Liver (tissue), 3 donors: Measurements from ENCODE around the gene AMBRA1.

Experiments used
- ATF3 ChIP-seq: IDR thresholded peaks from 2 replicates; pipeline ENCODE4 v1.6.1; 2016; ENCODE audit warnings: antibody characterized with exemption
- CTCF ChIP-seq: fragments of 150-350 bp; IDR thresholded peaks from 2 replicates; pipeline ENCODE4 v1.5.1; 2017; ENCODE audit warnings: improper control_type of control experiment, low read depth, low read length; ENCODE audit not compliant: missing input control
- FOXA2 ChIP-seq: IDR thresholded peaks from 2 replicates; pipeline ENCODE4 v1.6.1; 2016; ENCODE audit warnings: antibody characterized with exemption
- HNF4A ChIP-seq, 2 donors: conservative IDR thresholded peaks; 2 replicates each; pipeline ENCODE4 v1.6.1; 2016; ENCODE audit warnings: antibody characterized with exemption in 2 of 2, mild to moderate bottlenecking in 2 of 2
- RAD21 ChIP-seq, 2 donors: IDR thresholded peaks; 2 replicates each; pipeline ENCODE4 v1.6.1; 2016; ENCODE audit warnings: antibody characterized with exemption in 2 of 2, mild to moderate bottlenecking in 2 of 2
- RXRA ChIP-seq, 2 donors: IDR thresholded peaks; 2 replicates each; pipeline ENCODE4 v1.6.1; 2017 to 2018; ENCODE audit warnings: antibody characterized with exemption in 2 of 2, mild to moderate bottlenecking in 1 of 2
- SP1 ChIP-seq: IDR thresholded peaks from 2 replicates; pipeline ENCODE4 v1.6.1; 2018; ENCODE audit warnings: antibody characterized with exemption, mild to moderate bottlenecking
- YY1 ChIP-seq: IDR thresholded peaks from 2 replicates; pipeline ENCODE4 v1.6.1; 2016; ENCODE audit warnings: antibody characterized with exemption, mild to moderate bottlenecking
- TF ChIP-seq, protein P1 (sequence below): IDR thresholded peaks from 2 replicates; pipeline ENCODE4 v1.6.1; 2016; ENCODE audit warnings: antibody characterized with exemption
- TF ChIP-seq, protein P2 (sequence below): IDR thresholded peaks from 2 replicates; pipeline ENCODE4 v1.6.1; 2016; ENCODE audit warnings: antibody characterized with exemption, mild to moderate bottlenecking
- TF ChIP-seq, protein P3 (sequence below): IDR thresholded peaks from 2 replicates; pipeline ENCODE4 v1.6.1; 2016; ENCODE audit warnings: antibody characterized with exemption
- donor health status: healthy.
- donor health status: healthy.

DNA sequence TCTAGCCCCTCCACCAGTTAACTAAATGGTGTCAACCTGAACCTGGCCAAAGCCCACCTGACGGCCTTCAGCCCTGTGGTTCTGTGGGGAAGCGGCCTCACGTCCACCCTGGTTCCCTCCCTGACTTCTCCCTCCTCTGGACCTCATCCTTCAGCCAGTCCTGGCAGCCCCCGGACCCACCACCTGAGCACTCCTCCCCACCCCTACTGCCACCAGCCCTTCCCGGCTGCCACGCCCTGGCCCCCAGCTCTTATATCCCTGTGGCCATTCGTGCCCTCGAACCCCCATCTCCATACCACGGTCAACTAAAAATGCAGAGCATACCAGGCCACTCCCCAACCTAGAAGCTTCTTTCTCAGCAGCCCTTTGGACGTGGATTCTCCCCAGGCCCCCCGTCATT is 216.5 kb downstream of the AMBRA1 start:
- TF ChIP-seq, protein P1, sequence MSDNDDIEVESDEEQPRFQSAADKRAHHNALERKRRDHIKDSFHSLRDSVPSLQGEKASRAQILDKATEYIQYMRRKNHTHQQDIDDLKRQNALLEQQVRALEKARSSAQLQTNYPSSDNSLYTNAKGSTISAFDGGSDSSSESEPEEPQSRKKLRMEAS = no peak
- TF ChIP-seq YY1 (no peak), CTCF (no peak), ATF3 (no peak), RAD21 (IDR thresholded peaks at IDR 0.05) (no peak), HNF4A (conservative IDR thresholded peaks at IDR 0.05) (no peak), SP1 (no peak), FOXA2 (no peak), RXRA (IDR thresholded peaks at IDR 0.05) (no peak)
- TF ChIP-seq, protein P2, sequence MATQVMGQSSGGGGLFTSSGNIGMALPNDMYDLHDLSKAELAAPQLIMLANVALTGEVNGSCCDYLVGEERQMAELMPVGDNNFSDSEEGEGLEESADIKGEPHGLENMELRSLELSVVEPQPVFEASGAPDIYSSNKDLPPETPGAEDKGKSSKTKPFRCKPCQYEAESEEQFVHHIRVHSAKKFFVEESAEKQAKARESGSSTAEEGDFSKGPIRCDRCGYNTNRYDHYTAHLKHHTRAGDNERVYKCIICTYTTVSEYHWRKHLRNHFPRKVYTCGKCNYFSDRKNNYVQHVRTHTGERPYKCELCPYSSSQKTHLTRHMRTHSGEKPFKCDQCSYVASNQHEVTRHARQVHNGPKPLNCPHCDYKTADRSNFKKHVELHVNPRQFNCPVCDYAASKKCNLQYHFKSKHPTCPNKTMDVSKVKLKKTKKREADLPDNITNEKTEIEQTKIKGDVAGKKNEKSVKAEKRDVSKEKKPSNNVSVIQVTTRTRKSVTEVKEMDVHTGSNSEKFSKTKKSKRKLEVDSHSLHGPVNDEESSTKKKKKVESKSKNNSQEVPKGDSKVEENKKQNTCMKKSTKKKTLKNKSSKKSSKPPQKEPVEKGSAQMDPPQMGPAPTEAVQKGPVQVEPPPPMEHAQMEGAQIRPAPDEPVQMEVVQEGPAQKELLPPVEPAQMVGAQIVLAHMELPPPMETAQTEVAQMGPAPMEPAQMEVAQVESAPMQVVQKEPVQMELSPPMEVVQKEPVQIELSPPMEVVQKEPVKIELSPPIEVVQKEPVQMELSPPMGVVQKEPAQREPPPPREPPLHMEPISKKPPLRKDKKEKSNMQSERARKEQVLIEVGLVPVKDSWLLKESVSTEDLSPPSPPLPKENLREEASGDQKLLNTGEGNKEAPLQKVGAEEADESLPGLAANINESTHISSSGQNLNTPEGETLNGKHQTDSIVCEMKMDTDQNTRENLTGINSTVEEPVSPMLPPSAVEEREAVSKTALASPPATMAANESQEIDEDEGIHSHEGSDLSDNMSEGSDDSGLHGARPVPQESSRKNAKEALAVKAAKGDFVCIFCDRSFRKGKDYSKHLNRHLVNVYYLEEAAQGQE = no peak
- TF ChIP-seq, protein P3, sequence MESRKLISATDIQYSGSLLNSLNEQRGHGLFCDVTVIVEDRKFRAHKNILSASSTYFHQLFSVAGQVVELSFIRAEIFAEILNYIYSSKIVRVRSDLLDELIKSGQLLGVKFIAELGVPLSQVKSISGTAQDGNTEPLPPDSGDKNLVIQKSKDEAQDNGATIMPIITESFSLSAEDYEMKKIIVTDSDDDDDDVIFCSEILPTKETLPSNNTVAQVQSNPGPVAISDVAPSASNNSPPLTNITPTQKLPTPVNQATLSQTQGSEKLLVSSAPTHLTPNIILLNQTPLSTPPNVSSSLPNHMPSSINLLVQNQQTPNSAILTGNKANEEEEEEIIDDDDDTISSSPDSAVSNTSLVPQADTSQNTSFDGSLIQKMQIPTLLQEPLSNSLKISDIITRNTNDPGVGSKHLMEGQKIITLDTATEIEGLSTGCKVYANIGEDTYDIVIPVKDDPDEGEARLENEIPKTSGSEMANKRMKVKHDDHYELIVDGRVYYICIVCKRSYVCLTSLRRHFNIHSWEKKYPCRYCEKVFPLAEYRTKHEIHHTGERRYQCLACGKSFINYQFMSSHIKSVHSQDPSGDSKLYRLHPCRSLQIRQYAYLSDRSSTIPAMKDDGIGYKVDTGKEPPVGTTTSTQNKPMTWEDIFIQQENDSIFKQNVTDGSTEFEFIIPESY = no peak
